GM18511 (cell line): ENCODE results near the gene KRTAP15-1.

ENCODE experiments used
- ATAC-seq: cut with Tn5 transposase; IDR thresholded peaks from one replicate; pipeline ENCODE4 v1.9.1; 2021; ENCODE audit warnings: mild to moderate bottlenecking, moderate library complexity; ENCODE audit not compliant: unreplicated experiment

Gene KRTAP15-1

GRCh38 chr21:30486180-30486579, 46.1 kb downstream of the KRTAP15-1 start:
- ATAC-seq: no peak

- no peak for ATAC-seq
Observed at GRCh38 chr21:30487336-30487735, 47.3 kb downstream of the KRTAP15-1 start, which contains the start of gene KRTAP19-2. KRTAP19-2 (minus strand) TSS chr21:30487436; CDS start chr21:30487348, 88 bp downstream.
